Measurements from ENCODE around the gene WDHD1. TPM values are rescaled to one million over a fixed set of nuclear protein-coding genes. Genes with fewer than 3 reads are reported as not detected.

The WDHD1 gene
- total and polyA plus RNA-seq, 2 of the 8 experiments (the other 6 are each of a cell fraction or from before 2014, with no cell fraction given), result 17.8 to 87.9 TPM

- H3K4ac ChIP-seq (replicated peaks; ENCODE audit: insufficient read length, low read depth, low read length), result no peak overlapping the region
- H2BK12ac ChIP-seq (ENCODE audit: low read depth, low read length), result no peak overlapping the region
- H2BK120ac ChIP-seq (replicated peaks; ENCODE audit: low read depth, low read length), result no peak overlapping the region
- H3K4me2 ChIP-seq (ENCODE audit: insufficient read depth in 1 of 2, low read depth in 2 of 2, low read length in 2 of 2), result no peak overlapping the region
- H3K4me1 ChIP-seq (replicated peaks in 1 of 4; ENCODE audit: control insufficient read depth in 3 of 4, insufficient read depth in 4 of 4, low read length in 3 of 4), result no peaks in the 10 kb centered on the region
- no peak overlapping the region for H3K23ac ChIP-seq (ENCODE audit: insufficient read length)
- H3K14ac ChIP-seq (ENCODE audit: insufficient read length), result no peak overlapping the region
- ChIA-PET POLR2A (ENCODE audit: partially characterized antibody) (interaction anchor here (1.2 kb wide), 1 partner anchor 8 kb away, joined by 5 read pairs; no protein-coding TSS in a partner anchor), CTCF (ENCODE audit: partially characterized antibody) (interaction anchor here (1.2 kb wide), 1 partner anchor 11 kb away, joined by 3 read pairs; no protein-coding TSS in a partner anchor)
- no peak overlapping the region for H2BK5ac ChIP-seq (ENCODE audit: low read depth, low read length)
- no peak overlapping the region for H3K4me3 ChIP-seq (ENCODE audit: extremely low read depth in 1 of 4, insufficient read depth in 2 of 4, low read depth in 3 of 4, low read length in 4 of 4)
- WGBS, 2 experiments (ENCODE audit: extremely low coverage in 1 of 2, insufficient coverage in 1 of 2, insufficient read length in 1 of 2, insufficient replicate concordance in 2 of 2, low coverage in 1 of 2, low lambda C conversion rate in 2 of 2, missing lambda C conversion rate in 1 of 2), result 70% methylated on average over 4 of the region's 4 CpGs; no CpG with 5 or more reads in 1 of the 2 experiments
- H3K79me1 ChIP-seq (ENCODE audit: low read depth, low read length), result no peaks in the 10 kb centered on the region
- no peaks in the 10 kb centered on the region for H4K20me1 ChIP-seq (replicated peaks in 1 of 2; ENCODE audit: control insufficient read depth in 1 of 2, insufficient read depth in 2 of 2, low read length in 2 of 2)
- H2BK20ac ChIP-seq (ENCODE audit: low read length), result no peak overlapping the region
- no peak overlapping the region for H4K8ac ChIP-seq (ENCODE audit: extremely low read depth, insufficient read depth, low read length)
- H3K79me2 ChIP-seq (ENCODE audit: control insufficient read depth in 1 of 2, insufficient read depth in 2 of 2, low read length in 2 of 2), result peaks cover 0 to 26% of the 10 kb centered on the region in 2 experiments; a peak in 2 of 4 replicates
- H3K23me2 ChIP-seq (ENCODE audit: low read depth, low read length), result no peaks in the 10 kb centered on the region
- no peaks in the 10 kb centered on the region for H3K9me3 ChIP-seq (ENCODE audit: insufficient read depth in 2 of 2, low read depth in 1 of 2, low read length in 1 of 2)
- peaks cover 10 to 55% (median 21%) of the 10 kb centered on the region in 4 experiments for H3K36me3 ChIP-seq (ENCODE audit: control insufficient read depth in 2 of 4, insufficient read depth in 4 of 4, low read length in 3 of 4)
- no peak overlapping the region for H3K27ac ChIP-seq (ENCODE audit: low read depth, low read length)
- FAIRE-seq (no peak), DNase-seq (ENCODE audit: low read depth in 1 of 2, low spot score in 2 of 2) (no peak)
- no peak overlapping the region for H4K5ac ChIP-seq (ENCODE audit: insufficient read length, low read depth, low read length)
- TF ChIP-seq KDM5A (IDR thresholded peaks at IDR 0.05; ENCODE audit: low read length) (no peak), SP1 (IDR thresholded peaks at IDR 0.05; ENCODE audit: low read depth, low read length) (no peak), KDM4A (IDR thresholded peaks at IDR 0.05; ENCODE audit: low read depth, low read length, severe bottlenecking) (no peak), CHD2 (IDR thresholded peaks at IDR 0.05; ENCODE audit: low read length) (no peak), HDAC2 (IDR thresholded peaks at IDR 0.05; ENCODE audit: borderline replicate concordance in 1 of 2, low read depth in 2 of 2, low read length in 2 of 2) (no peak), CHD1 (IDR thresholded peaks at IDR 0.05; ENCODE audit: low read depth, low read length) (no peak)
- no peaks in the 10 kb centered on the region for H3K27me3 ChIP-seq (replicated peaks in 1 of 4; ENCODE audit: control insufficient read depth in 3 of 4, extremely low read depth in 1 of 4, insufficient read depth in 3 of 4, low read length in 3 of 4)
- H3K56ac ChIP-seq (replicated peaks; ENCODE audit: insufficient read length, low read depth, low read length), result no peak overlapping the region
- no peak overlapping the region for H2BK15ac ChIP-seq (ENCODE audit: low read length)
- H2AFZ ChIP-seq (ENCODE audit: low read length), result no peak overlapping the region
- no peak overlapping the region for H3K9ac ChIP-seq (replicated peaks in 1 of 4; ENCODE audit: extremely low read depth in 1 of 4, low read depth in 3 of 4, low read length in 3 of 4)
- no peak overlapping the region for H3K18ac ChIP-seq (ENCODE audit: extremely low read depth, low read length)
- H4K91ac ChIP-seq (replicated peaks; ENCODE audit: insufficient read length, low read length), result no peak overlapping the region
- H2AK5ac ChIP-seq (ENCODE audit: low read depth, low read length), result no peak overlapping the region
These were observed 59.4 kb downstream of the WDHD1 start for GRCh38 chr14:54967496-54967895.

Data from H1 (cell line).